Esophagus muscularis mucosa (tissue), 3 donors: ENCODE data around the gene RALGAPA1.

Source experiments
- CTCF ChIP-seq, 3 experiments: fragments of 200-600 bp in 2 of 3; fragments of 450-650 bp in 1 of 3; sonication (generic) in 2 of 3; IDR thresholded peaks; one replicate each; pipeline ENCODE4 v1.5.1; 2017 to 2019; ENCODE audit warnings: antibody characterized with exemption in 3 of 3, mild to moderate bottlenecking in 2 of 3, moderate library complexity in 1 of 3
- POLR2A ChIP-seq: fragments of 450-650 bp; IDR thresholded peaks from one replicate; pipeline ENCODE4 v1.6.1; 2017; ENCODE audit warnings: antibody characterized with exemption, moderate library complexity, mild to moderate bottlenecking, low read depth
- POLR2AphosphoS5 ChIP-seq, 2 donors: sonication (generic); formaldehyde crosslinking; IDR thresholded peaks; one replicate each; pipeline ENCODE4 v1.6.1; 2017; ENCODE audit warnings: antibody characterized with exemption in 2 of 2

- no peak for TF ChIP-seq CTCF (IDR thresholded peaks at IDR 0.05)
- TF ChIP-seq POLR2A, result no peak
- TF ChIP-seq POLR2AphosphoS5 (IDR thresholded peaks at IDR 0.05), result no peak
Observed at GRCh38 chr14:35539969-35540368, 269.1 kb downstream of the RALGAPA1 start.
